ENCODE data around the gene RTN4R. TPM values are rescaled to one million over a fixed set of nuclear protein-coding genes. Genes with fewer than 3 reads are reported as not detected.

The RTN4R gene
- polyA plus RNA-seq, 4 donors, result 3.8 to 10.4 (median 7.1) TPM

DNA sequence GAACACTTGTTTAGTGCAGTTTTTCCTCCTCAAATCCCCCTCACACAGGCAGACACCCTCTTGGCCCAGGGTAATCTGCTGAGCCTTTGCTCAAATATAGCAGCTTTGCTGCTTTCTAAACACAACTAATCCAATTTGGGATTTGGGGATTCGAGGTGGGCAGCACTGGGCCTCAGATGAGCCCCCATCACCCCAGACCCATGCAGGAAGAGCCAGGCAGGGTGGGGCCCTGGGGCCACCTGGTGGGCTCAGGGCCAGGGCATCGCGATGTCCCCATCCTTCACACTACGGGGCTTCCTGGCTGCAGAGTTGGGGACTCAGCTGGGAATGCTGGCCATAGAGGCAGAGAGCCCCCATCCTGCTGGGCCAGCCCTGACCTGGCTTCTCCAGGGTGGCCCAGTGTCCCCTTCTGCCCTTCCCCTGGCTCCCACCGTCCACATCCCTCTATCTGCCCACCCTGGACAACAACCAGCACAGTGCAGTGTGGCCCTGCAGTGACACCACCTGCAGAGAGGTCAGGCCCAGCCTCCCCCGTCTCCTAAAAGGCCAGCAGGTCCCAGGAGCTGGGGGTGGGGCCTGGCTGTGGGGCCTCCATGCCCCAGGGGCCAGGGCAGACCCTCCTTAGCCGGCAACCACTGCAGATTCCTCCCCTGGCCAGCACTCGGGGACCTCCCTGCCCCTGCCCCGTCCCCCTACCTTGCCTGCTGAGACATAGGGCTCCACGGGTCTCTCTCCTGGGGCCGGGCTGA, 60.7 kb downstream of the RTN4R start:
- no peak for DNase-seq (ENCODE audit: low read depth in 4 of 4, low spot score in 2 of 4)

DNA sequence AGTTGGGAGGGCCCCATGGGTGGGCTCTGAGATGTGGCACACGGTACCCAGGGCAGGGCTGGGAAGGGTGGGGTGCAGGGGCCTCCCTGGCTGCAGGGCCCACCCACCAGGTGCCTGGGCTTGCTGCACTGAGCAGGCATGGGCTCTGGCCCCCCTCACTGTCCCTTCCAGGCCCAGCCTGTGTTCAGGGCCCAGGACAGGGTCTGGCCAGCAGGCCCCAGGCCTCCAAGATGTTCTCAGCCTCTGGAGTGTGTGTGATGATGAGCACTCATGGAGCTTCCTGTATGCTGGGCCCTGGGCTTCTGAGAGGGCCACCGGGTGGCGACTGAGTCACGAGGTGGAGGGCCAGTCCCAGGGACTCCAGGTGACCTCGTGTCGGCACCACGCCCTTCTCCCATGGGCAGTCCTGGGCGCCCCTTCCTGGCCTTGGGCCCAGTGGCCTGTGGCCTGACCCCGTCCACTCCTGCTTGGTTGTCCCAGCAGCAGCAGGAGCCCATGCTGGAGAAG, 61.4 kb downstream of the RTN4R start:
- DNase-seq (ENCODE audit: low read depth in 4 of 4, low spot score in 2 of 4), result no peak

DNA sequence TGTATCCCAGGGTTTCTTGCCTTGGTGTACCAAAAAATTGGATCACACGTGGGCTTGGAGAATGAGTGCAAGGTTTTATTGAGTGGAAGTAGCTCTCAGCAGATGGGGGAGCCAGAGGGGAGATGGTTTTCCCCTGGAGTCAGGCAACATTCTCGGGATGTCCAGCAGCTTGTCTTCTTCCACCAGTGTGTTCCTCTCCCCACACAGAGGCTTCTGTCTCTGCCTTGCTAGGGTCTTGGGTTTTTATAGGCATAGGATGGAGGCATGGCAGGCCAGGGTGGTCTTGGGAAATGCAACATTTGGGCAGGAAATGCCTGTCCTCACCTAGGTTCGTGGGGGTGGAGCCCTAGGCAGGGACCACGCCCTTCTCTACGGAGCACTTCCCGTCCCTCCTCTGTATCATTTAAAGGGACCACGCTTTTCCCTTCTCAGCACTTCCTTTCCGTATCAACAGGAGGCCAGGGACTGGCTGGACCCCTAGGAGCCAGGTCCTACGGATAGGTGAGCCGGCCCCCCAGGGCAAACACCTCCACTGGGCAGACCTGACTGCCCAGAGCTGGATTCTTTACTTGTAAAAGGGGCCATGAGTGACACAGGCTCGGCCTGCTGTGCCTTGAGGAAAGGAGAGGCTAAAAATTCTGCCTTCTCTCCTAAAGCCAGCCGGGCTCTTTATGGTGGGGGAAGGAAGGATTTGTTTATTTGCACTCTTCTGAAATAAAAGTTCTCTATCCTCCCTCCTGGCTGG, 62.0 kb downstream of the RTN4R start:
- peak in 1 of 4 donors; percentile 60 for DNase-seq (ENCODE audit: low read depth in 4 of 4, low spot score in 2 of 4)

DNA sequence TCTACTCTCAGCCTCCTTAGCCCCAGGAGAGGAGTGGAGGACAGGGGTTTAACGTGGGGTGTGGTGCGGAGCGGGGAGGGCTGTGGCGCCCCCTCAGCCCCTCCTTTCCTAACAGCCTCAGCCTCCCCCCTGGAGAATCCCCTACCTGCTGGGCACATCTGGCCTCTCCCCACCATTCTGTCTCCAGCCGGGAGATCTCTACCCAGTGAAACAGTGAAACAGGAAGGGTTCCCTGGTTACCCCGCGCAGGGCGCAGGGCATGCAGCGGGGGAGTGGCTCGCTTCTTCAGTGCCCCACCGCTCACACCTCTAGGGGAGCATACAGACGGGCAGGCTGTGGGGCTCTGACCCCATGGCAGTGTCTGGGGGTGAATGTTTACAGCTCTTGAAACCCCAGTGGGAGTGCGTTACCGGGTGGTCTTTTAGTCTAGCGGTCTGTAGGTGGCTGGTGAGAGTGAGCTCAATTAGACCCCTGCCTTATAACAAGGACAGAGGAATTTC, 62.6 kb downstream of the RTN4R start:
- DNase-seq (ENCODE audit: low read depth in 4 of 4, low spot score in 2 of 4), result no peak

DNA sequence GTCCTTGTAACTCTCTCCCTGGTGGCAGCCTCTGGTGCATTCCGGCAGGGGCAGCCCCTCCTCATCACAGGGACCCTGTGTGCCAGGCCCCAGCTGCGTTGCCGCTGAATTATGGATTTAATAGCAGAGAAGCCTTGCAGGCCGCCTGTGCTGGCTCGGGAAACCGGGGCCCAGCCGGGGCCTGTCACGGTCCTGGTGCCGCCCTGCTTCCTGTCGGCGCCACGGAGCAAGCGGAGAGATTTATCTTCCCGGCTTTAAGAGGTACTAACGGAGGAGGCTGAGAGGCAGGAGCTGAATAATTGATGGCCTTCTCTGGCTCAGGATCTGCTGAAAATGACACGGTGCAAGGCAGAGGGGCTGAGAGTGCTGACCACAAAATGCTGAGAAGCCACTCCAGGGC, 63.3 kb downstream of the RTN4R start:
- no peak for DNase-seq (ENCODE audit: low read depth in 4 of 4, low spot score in 2 of 4)

DNA sequence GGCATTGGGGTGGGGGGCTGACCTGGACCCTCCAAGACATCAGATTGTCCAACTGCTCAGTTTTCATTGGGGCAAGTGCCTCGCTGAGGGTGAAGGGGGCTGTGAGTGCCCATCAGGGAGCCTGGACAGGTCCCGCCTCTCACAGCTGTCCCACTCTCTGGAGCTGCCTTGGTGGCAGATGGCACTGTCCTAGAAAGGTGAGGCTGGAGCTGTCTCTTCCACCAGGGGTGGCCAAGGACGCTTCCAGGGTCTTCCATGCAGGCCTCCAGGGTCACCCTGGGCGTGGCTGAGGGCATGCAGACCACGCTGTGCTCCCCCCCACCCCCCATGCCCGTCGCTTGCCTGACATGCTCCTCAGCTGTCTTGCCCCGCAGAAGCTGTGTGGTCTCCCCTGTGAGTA, 63.8 kb downstream of the RTN4R start:
- no peak for DNase-seq (ENCODE audit: low read depth in 4 of 4, low spot score in 2 of 4)

DNA sequence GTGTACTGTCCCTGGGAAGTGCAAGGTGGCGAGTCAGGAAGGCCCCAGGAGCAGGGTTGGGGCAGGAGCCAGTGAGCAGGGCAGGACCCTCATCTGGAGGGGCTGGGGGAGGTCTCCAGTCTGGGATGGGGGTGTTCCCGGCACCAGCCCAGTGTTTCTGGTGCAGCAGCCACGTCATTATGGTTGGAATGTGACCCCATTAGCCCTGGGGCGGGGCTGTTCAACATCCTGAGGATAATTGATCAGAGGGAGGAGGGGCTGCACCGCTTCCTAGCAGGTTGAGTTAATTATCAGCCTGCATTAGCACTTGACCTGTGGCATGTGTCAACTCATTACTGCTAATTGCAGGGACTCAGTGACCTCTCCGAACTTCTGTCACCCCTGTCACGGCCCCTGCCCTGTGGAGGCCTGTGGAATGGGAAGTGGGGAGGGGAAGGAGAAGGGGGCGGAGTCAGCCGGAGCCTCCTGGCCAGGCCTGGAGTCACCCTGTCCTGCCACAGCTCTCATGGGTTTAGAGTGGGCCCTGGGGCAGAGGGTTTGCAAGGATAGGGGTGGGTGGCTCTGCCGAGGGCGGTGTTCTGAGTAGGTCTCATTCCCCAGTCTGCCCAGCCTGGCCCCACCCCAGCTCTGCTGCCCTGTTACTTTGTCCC, 64.4 kb downstream of the RTN4R start:
- no peak for DNase-seq (ENCODE audit: low read depth in 4 of 4, low spot score in 2 of 4)

DNA sequence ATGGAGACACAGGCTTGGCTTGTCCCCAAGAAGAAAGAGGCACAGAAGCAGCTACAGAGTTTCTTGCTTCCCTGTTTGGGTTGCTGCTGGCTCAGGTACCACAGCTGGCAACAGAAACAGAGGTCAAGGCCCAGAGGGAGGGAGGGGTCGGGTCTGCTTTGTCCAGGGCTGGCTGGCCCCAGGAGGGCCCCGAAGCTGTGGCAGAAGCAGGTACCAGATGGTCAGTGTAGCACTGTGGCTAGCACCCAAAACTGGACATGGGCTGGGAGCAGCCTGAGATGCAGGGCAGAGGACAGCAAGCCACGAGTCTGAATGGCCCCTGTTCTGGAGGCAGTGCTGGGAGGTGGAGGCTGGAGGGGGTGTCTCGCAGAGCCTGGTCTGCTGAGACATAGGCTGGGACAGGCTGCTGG, 65.0 kb downstream of the RTN4R start:
- DNase-seq (ENCODE audit: low read depth in 4 of 4, low spot score in 2 of 4), result no peak

DNA sequence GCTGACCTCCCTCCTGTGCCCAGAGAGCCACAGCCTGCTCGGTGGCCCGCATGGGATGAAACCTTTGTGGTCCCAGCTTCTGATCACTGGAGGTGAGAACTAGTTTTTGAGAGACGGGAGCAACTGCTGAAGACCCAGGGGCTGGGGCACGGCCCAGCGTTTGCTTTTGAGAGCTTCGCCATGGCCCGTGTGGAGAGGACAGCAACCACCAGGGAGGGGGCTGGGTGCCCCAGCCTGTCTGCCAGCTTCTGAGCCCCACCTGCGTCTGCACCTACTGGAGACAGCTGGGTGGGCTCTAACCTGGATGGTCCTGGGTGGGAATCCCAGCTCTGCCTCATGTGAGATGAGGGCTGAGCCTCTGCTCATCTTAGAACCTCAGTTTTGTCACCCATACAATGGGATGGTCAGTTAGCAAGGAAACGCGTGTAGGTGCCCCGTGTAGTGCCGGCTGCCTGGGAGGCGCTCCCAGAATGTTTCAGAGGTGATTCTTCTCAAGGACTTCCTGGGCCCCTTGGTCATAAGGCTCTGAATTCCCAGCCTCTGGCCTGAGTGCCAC, 66.2 kb downstream of the RTN4R start:
- DNase-seq (ENCODE audit: low read depth in 4 of 4, low spot score in 2 of 4), result no peak

DNA sequence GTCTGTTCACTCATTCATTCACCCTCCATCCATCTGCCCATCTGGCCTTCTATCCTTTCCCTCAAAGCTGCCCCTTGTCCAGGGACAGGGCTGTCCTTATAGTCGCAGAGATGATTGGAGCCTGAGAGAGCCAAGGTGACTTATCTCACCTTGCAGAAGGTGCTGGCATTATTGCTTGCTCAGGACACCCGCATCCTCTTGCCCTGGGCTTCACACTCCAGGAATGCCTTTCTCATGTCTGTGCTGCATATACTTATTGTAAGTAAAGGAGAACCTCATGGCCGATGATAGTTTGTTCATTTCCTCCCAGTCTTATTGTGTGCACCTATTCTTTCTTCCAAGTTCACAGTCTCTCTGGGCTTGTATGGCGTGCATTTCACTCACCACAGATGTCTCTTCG, 68.2 kb downstream of the RTN4R start:
- DNase-seq (ENCODE audit: low read depth in 4 of 4, low spot score in 2 of 4), result no peak

DNA sequence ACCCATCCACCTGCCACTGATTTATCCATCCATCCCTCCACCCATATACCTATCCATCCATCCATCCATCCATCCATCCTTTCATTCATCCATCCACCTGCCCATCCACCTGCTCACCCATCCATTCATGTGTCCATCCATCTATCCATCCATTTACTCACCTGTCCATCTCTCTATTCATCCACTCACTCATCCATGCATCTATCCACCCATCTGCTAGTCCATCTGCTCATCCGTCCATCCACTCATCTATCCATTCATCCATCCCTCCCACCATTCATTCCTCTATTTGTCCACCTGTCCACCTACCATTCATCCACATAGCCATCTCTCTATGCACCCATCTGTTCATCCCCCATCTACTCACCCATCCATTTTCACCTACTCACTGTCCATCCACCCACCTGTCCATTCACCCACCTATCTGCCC, 68.7 kb downstream of the RTN4R start:
- no peak for DNase-seq (ENCODE audit: low read depth in 4 of 4, low spot score in 2 of 4)

DNA sequence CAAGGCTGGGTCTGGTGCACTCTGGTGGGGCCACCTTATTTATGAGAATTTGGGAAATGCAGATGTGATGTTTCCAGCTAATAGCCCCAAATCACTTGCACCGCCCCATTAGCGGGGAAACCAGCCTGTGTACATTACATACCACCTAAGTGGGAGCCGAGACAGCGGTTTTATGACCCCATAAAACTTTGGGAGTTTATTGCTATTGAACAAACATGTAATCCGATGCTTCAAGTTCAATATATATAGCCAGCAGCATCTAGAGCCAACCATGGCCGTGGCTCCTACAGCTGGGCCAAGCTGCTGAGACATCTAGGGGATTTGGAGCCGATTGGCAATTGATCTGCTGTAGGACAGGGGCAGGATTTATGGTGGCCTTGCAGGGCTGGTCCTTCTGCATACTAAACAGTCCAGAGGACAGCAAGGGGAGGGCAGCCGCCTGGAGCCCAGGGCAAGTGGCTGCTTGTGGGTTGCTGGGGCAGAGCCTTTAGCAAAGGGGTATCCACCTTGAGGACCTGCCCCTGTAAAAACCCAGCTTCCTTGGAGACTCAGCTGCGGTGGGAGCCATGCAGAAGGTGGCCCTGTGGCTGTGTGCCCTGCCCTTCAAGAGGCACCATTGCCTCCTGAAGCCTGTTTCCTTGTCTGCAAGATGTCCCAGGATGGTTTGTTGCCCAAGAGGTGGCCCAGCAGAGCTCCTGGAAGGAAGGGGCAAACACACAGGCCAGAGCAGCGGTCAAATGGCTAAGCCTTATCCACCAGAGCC, 69.4 kb downstream of the RTN4R start:
- peak in 2 of 4 donors; percentile 24 to 59 for DNase-seq (ENCODE audit: low read depth in 4 of 4, low spot score in 2 of 4)

DNA sequence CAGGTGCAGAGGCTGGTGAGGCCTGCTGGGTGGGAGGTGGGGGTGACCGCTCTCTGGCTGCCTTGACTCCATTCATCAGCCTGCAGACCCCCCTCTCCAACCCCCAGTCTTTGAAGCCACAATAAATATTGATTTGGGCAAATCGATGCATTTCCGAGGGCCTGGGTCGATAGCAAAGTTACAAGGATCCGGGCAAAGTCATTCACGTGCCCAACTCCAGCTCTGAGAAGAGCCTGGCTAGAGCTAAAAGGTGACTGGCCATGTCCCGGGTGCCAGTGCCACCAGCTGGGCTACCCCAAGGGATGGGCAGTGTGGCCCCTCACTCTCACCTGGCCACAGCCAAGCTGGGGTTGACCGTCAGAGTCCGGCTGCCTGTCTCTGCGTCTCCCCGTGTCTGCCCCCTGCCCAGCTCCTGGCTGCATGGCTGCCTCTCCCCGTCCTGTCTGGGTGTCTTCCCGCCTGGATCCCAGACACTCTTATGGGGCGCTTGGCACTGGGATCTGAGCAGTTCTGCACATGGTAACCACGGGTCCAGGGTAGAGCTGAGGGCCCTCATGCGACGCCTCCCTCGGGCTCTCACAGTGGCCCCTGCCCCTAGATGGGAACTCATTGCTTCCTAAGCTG, 70.6 kb downstream of the RTN4R start:
- no peak for DNase-seq (ENCODE audit: low read depth in 4 of 4, low spot score in 2 of 4)

DNA sequence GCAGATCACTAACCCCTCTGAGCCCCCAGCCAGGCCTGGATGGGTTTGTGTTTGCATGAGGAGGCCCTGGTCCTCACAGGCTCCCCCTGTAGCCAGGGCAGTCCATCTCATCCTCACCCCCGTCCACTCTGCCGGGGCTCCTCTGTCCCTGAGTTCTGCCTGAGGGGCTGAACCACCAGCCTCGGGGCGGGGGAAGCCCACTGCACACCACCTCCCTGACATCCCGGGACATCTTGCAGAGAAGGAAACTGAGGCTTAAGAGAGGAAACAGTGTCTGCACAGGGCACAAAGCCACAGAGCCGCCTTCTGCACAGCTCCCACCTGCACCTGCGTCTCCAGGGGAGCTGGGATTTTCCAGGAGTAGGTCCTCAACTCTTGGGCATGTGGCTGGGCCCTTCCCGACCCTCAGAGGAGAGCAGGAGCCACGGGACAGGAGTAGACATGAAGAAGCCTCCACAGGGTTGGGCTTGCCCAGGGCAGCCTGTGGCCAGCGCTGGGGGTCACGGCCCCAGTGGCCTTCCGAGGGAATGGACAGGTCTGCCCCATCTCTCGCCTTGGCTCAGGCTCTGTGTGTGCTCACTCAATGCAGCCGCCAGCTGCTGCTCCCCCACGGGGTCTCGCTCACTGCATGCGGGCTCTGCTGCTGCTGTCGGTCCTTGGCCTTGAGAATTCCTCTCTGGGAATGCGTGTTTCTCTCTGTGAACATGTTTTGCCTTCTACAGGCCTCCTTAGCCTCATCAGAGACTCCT, 71.8 kb downstream of the RTN4R start:
- no peak for DNase-seq (ENCODE audit: low read depth in 4 of 4, low spot score in 2 of 4)

DNA sequence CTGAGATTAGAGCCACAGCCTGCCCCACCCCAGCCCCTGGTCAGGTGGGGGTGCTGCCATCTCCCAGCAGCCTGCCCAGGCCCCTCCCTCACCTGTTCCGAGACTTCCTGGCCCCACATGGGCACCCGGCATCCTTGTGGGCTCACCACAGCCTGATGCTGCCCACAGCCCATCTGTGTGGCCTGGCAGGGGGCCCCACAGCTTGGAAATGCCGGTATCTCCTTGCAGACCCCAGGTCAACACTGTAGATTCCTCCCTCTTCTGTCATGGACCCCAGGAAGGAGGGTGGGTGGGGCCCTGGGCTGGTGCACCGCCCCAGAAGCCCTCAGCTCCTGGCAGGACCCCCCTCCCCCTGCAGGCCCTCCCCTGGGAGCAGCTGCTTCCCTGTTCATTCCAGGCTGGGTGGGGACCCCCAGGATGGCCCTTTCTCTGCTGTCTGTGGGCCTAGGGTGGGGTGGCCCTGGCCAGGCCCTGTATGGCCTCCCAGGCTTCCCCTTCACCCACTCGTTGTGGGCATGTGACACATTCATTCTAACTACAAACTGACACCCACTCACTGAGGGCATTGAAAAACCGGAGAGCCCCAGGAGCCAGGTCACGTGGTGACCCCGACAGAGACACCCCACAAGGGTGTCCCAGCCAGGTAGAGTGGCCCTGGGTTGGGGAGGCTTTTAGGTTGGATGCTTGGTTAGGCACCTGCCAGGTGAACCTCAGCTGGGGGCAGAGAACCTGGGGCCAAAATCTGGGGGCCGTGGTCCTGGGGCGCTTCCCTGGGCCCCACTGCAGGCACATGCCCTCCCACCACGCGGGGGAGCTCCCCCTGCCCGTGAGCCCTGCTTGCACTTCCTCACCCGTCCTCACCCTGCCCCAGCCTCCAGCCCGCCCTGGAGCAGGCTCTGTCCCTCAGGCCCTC, 73.2 kb downstream of the RTN4R start:
- DNase-seq (ENCODE audit: low read depth in 4 of 4, low spot score in 2 of 4), result no peak

DNA sequence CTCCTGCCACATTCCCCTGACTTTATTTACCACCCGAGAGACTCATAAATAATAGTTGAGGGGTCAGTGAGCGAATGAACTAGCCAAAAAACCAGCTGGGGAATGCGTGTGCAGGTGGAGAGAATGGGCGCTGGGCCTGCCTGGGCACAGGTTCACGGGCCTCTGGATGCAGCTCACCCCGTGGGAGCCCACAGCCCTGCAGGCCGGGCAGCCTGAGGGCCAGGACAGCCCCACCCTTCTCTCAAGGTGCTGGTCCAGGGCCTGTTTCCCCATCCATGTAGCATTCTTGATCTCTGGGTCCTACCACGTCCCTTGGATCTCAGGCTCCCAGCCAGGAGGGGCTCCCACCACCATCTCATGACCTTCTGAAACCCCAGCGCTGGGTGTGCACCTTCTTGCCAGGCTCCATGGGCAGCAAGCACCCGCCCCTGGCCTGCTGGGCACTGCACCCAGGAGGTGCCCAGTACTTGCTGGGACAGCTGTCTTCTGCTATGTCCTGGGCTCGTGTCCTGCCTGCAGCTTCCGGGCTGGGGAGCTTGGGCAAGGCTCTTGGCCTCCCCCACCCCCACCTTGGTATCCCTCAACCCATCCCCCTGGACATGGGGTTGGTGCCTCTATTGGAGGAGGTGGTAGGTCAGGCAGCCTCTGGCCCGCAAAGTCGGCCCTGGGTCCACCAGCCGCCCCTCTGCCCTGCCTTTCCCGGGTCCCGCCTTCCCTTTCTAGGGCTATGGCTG, 74.2 kb downstream of the RTN4R start:
- no peak for DNase-seq (ENCODE audit: low read depth in 4 of 4, low spot score in 2 of 4)
